Stimulated activated naive B cell treated with anti-CD40 and anti-IgM and Interleukin-4, amounts not matched to agents 10 μg/mL and 1 μg/mL and 100 μg/mL, for 72 hours (primary cell): ENCODE measurements around the gene KSR2.

Experiments
- ATAC-seq, 2 donors: fragments of 150-1000 bp; cut with Tn5 transposase; replicated peaks; 2 replicates each; pipeline ENCODE4 v1.10.0; 2021; ENCODE audit warnings: moderate library complexity in 1 of 2
- DNase-seq: peaks from one replicate; pipeline ENCODE4 v3.0.0; 2021
- H3K27ac Mint-ChIP-seq: one replicate; pipeline ENCODE4 v1.8.0; 2022; ENCODE audit warnings: mild to moderate bottlenecking, mixed read lengths
- H3K27me3 Mint-ChIP-seq, 2 donors: one replicate each; pipeline ENCODE4 v1.8.0; 2022; ENCODE audit warnings: mixed read lengths in 2 of 2
- H3K36me3 Mint-ChIP-seq, 2 donors: one replicate each; pipeline ENCODE4 v1.8.0; 2022; ENCODE audit warnings: mixed read lengths in 2 of 2, mild to moderate bottlenecking in 1 of 2
- H3K4me1 Mint-ChIP-seq, 2 donors: one replicate each; pipeline ENCODE4 v1.8.0; 2022; ENCODE audit warnings: mixed read lengths in 2 of 2, mild to moderate bottlenecking in 1 of 2
- H3K4me3 Mint-ChIP-seq, 2 donors: one replicate each; pipeline ENCODE4 v1.8.0; 2022; ENCODE audit warnings: mild to moderate bottlenecking in 2 of 2, mixed read lengths in 2 of 2, moderate library complexity in 1 of 2
- H3K9me3 Mint-ChIP-seq, 2 donors: one replicate each; pipeline ENCODE4 v1.8.0; 2022; ENCODE audit warnings: mixed read lengths in 2 of 2, mild to moderate bottlenecking in 1 of 2

The KSR2 gene

DNA sequence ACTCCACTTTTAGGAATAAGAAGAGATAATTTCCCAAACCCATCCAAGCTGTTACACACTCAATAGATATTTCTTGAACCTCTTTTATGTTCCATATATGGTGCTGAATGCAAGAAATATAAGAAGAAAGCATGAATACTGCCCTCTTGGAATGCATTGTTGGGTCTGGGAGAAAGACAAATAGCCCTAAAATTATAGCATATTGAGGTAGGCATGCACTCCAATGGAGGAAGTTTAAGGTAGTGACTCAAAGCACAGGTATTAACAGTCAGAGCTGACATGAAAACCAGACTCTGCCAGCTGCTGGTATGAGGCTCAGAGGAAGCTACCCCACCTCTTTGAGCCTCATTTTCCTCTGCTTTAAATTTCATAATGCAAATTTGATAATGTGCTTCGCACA is 346.0 kb downstream of the KSR2 start:
- peaks cover 1 to 16% of the 10 kb centered on the region in 2 donors for H3K27me3 Mint-ChIP-seq
- DNase-seq (no peak), ATAC-seq (no peak)
- no peak overlapping the region for H3K27ac Mint-ChIP-seq
- H3K36me3 Mint-ChIP-seq, result no peaks in the 10 kb centered on the region
- H3K4me1 Mint-ChIP-seq, result no peaks in the 10 kb centered on the region
- H3K9me3 Mint-ChIP-seq, result peaks cover 4 to 9% of the 10 kb centered on the region in 2 donors
- H3K4me3 Mint-ChIP-seq, result no peak overlapping the region

GRCh38 chr12:117622087-117622486 is 346.7 kb downstream of the KSR2 start:
- Mint-ChIP-seq H3K27ac (no peak overlapping the region), H3K9me3 (peaks cover 4 to 10% of the 10 kb centered on the region in 2 donors), H3K4me1 (no peaks in the 10 kb centered on the region), H3K36me3 (no peaks in the 10 kb centered on the region), H3K4me3 (no peak overlapping the region), H3K27me3 (peaks cover 0 to 13% of the 10 kb centered on the region in 2 donors)
- ATAC-seq, result no peak
- DNase-seq, result no peak

- Mint-ChIP-seq H3K4me3 (no peak overlapping the region), H3K27me3 (no peaks in the 10 kb centered on the region), H3K4me1 (no peaks in the 10 kb centered on the region), H3K36me3 (no peaks in the 10 kb centered on the region), H3K27ac (no peak overlapping the region), H3K9me3 (peaks cover 6 to 9% of the 10 kb centered on the region in 2 donors)
- DNase-seq, result no peak
- ATAC-seq, result no peak
Measured at GRCh38 chr12:117607778-117608177, 361.0 kb downstream of the KSR2 start.

DNA sequence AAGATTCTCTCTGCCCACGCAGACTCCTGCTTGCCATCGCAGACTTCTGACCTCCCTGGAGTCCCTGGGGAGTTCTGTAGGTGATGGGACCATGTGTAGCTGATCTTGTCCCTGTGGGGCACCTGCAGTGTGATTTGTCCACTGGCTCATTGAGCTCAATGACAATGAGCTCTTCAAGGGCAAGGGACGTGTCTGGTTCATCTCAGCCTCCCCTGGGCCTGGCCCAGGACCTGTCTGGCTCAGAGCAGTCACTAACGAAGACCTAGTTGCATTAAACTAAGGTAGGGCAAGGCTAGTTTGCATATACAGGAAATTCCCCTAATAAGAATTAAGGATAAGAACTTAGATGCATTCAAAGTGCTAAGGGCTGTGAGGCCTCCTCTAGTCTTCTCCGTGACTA is 361.8 kb downstream of the KSR2 start:
- H3K36me3 Mint-ChIP-seq, result no peaks in the 10 kb centered on the region
- H3K4me3 Mint-ChIP-seq, result no peak overlapping the region
- no peaks in the 10 kb centered on the region for H3K4me1 Mint-ChIP-seq
- no peak overlapping the region for H3K27ac Mint-ChIP-seq
- H3K27me3 Mint-ChIP-seq, result no peaks in the 10 kb centered on the region
- no peak for ATAC-seq
- H3K9me3 Mint-ChIP-seq, result peaks cover 5 to 8% of the 10 kb centered on the region in 2 donors
- no peak for DNase-seq

- peaks cover 3 to 4% of the 10 kb centered on the region in 2 donors for H3K9me3 Mint-ChIP-seq
- H3K4me3 Mint-ChIP-seq, result no peak overlapping the region
- DNase-seq (no peak), ATAC-seq (no peak)
- H3K36me3 Mint-ChIP-seq, result no peaks in the 10 kb centered on the region
- no peak overlapping the region for H3K27ac Mint-ChIP-seq
- H3K27me3 Mint-ChIP-seq, result no peaks in the 10 kb centered on the region
- H3K4me1 Mint-ChIP-seq, result no peaks in the 10 kb centered on the region
Measured at GRCh38 chr12:117606024-117606423, 362.8 kb downstream of the KSR2 start.

GRCh38 chr12:117603316-117604113 is 365.3 kb downstream of the KSR2 start:
- Mint-ChIP-seq H3K27ac (no peak overlapping the region), H3K9me3 (peaks cover 3 to 4% of the 10 kb centered on the region in 2 donors), H3K4me1 (no peaks in the 10 kb centered on the region), H3K27me3 (no peaks in the 10 kb centered on the region), H3K36me3 (no peaks in the 10 kb centered on the region), H3K4me3 (no peak overlapping the region)
- ATAC-seq, result no peak
- no peak for DNase-seq

- no peaks in the 10 kb centered on the region for H3K27me3 Mint-ChIP-seq
- H3K36me3 Mint-ChIP-seq, result no peaks in the 10 kb centered on the region
- H3K4me1 Mint-ChIP-seq, result no peaks in the 10 kb centered on the region
- H3K9me3 Mint-ChIP-seq, result peaks cover 0 to 2% of the 10 kb centered on the region in 2 donors
- H3K27ac Mint-ChIP-seq, result no peak overlapping the region
- ATAC-seq (no peak), DNase-seq (no peak)
- no peak overlapping the region for H3K4me3 Mint-ChIP-seq
Measured at GRCh38 chr12:117599849-117600248, 368.9 kb downstream of the KSR2 start.

DNA sequence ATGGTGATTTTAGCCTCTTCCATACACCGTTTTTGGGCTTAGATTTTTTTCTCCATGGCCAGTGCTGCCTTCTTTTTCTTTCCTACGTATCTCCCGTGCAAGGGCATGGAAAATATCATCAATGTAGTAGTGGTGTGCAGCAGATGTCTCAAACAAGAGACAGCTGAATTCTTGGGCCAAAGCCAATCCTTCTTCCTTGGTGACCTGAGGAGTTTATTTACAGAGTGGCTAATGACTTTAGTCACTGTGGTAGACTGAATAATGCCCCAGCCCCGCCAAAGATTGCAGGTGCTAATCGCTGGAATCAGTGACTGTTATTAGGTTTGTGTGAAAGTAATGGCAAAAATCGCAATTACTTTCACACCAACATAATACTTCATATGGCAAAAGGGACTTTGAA is 371.8 kb downstream of the KSR2 start:
- H3K4me3 Mint-ChIP-seq, result no peak overlapping the region
- no peaks in the 10 kb centered on the region for H3K4me1 Mint-ChIP-seq
- ATAC-seq (no peak), DNase-seq (no peak)
- no peak overlapping the region for H3K27ac Mint-ChIP-seq
- peaks cover 0 to 2% of the 10 kb centered on the region in 2 donors for H3K9me3 Mint-ChIP-seq
- H3K27me3 Mint-ChIP-seq, result peaks cover 0 to 6% of the 10 kb centered on the region in 2 donors
- H3K36me3 Mint-ChIP-seq, result no peaks in the 10 kb centered on the region

DNA sequence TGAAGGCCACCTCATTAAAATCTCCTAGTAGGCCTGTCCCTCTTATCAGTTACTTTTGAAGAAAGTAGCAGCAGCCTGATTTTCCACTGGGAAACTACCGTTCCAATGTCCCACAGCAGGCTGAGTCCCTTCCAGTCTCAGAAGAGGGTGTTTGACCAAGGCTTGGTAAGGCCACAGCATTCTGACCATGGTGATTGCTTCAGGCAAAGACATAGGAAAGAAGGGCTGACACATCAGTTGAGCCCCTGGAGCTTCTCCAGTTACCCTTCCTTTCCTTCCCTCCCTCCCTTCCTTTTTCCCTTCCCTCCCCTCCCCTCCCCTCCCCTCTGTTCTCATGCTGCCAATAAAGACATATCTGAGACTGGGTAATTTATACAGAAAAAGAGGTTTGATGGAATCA is 373.0 kb downstream of the KSR2 start:
- ATAC-seq (no peak), DNase-seq (no peak)
- Mint-ChIP-seq H3K4me3 (no peak overlapping the region), H3K9me3 (peaks cover 8 to 9% of the 10 kb centered on the region in 2 donors), H3K27me3 (peaks cover 0 to 12% of the 10 kb centered on the region in 2 donors), H3K4me1 (no peaks in the 10 kb centered on the region), H3K27ac (no peak overlapping the region), H3K36me3 (no peaks in the 10 kb centered on the region)

DNA sequence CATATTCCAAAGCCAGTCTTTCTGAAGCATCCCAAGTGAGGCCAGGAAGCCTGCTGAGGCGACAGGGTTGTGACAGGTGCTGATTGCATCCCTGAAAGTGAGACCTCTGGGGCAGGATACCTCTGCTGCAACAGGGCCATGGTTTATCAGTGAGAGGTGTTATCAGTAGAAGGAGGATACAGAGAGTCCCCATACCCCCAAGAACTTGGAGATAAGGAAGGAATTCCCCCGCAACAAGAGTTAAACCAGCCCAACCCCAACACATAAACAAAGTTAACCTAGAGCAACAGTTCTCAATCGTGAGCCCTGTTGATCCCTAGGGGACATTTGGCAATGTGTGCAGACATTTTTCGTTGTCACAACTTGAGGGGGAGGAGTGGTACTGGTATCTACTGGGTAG is 374.3 kb downstream of the KSR2 start:
- no peak overlapping the region for H3K4me3 Mint-ChIP-seq
- H3K27me3 Mint-ChIP-seq, result peaks cover 0 to 12% of the 10 kb centered on the region in 2 donors
- no peak for ATAC-seq
- DNase-seq, result no peak
- no peaks in the 10 kb centered on the region for H3K36me3 Mint-ChIP-seq
- H3K27ac Mint-ChIP-seq, result no peak overlapping the region
- peaks cover 18 to 19% of the 10 kb centered on the region in 2 donors for H3K9me3 Mint-ChIP-seq
- H3K4me1 Mint-ChIP-seq, result no peaks in the 10 kb centered on the region

GRCh38 chr12:117593815-117594400 is 374.9 kb downstream of the KSR2 start:
- no peak overlapping the region for H3K4me3 Mint-ChIP-seq
- peaks cover 0 to 12% of the 10 kb centered on the region in 2 donors for H3K27me3 Mint-ChIP-seq
- no peak overlapping the region for H3K27ac Mint-ChIP-seq
- no peaks in the 10 kb centered on the region for H3K4me1 Mint-ChIP-seq
- no peaks in the 10 kb centered on the region for H3K36me3 Mint-ChIP-seq
- H3K9me3 Mint-ChIP-seq, result peaks cover 18 to 19% of the 10 kb centered on the region in 2 donors
- ATAC-seq (no peak), DNase-seq (no peak)

GRCh38 chr12:117592588-117593305 is 376.0 kb downstream of the KSR2 start:
- Mint-ChIP-seq H3K27me3 (peaks cover 0 to 12% of the 10 kb centered on the region in 2 donors), H3K4me3 (no peak overlapping the region), H3K4me1 (no peaks in the 10 kb centered on the region), H3K27ac (no peak overlapping the region), H3K9me3 (peaks cover 18 to 19% of the 10 kb centered on the region in 2 donors), H3K36me3 (no peaks in the 10 kb centered on the region)
- no peak for ATAC-seq
- no peak for DNase-seq

DNA sequence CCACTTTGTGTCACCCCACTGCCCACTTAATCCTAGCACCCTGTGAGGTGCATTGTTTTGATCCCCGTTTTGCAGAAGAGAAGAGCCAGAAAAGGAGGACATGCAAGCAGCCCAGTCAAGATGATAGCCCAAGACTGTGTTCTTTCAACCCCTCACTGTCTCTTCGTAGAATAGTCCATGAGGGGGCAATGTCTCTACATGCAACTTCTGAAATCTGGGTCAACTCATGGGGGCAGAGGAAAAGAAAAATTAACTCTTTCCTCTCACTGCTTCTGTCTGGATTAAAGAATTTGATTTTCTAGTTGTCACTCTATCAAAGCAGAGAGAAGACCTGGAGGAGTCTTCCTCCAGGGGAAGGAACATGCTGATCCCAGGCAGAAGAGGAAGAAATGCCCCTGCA is 377.8 kb downstream of the KSR2 start:
- peaks cover 2 to 24% of the 10 kb centered on the region in 2 donors for H3K27me3 Mint-ChIP-seq
- no peaks in the 10 kb centered on the region for H3K4me1 Mint-ChIP-seq
- DNase-seq, result no peak
- ATAC-seq, result no peak
- no peak overlapping the region for H3K4me3 Mint-ChIP-seq
- peaks cover 15 to 19% of the 10 kb centered on the region in 2 donors for H3K9me3 Mint-ChIP-seq
- no peaks in the 10 kb centered on the region for H3K36me3 Mint-ChIP-seq
- no peak overlapping the region for H3K27ac Mint-ChIP-seq

- Mint-ChIP-seq H3K36me3 (no peaks in the 10 kb centered on the region), H3K27me3 (peaks cover 4 to 28% of the 10 kb centered on the region in 2 donors), H3K4me3 (no peak overlapping the region), H3K27ac (no peak overlapping the region), H3K9me3 (peaks cover 16 to 19% of the 10 kb centered on the region in 2 donors), H3K4me1 (no peaks in the 10 kb centered on the region)
- ATAC-seq, result no peak
- DNase-seq, result no peak
Measured at GRCh38 chr12:117590386-117590785, 378.4 kb downstream of the KSR2 start.
